GM20431 (cell line): ENCODE results near the gene SIX5.
"Not testable (repeated sequence)": the region's sequence is repeated elsewhere in the genome, so short reads cannot be mapped to it uniquely, and the experiment has no call there.

Experiments used
- in situ Hi-C: fragments of 300-500 bp; cut with MseI, MboI; formaldehyde crosslinking; loops from one replicate; pipeline ENCODE4 v1.15.0; 2020; ENCODE audit warnings: low sequenced_read_pairs; ENCODE audit not compliant: unreplicated experiment

The SIX5 gene

GRCh38 chr19:45768984-45769782 lies at the start of gene SIX5:
Gene SIX5, minus strand, starts transcription at chr19:45769252. Its CDS starts 408 bp downstream, at chr19:45768844.
- in situ Hi-C loops = no loop called here

DNA sequence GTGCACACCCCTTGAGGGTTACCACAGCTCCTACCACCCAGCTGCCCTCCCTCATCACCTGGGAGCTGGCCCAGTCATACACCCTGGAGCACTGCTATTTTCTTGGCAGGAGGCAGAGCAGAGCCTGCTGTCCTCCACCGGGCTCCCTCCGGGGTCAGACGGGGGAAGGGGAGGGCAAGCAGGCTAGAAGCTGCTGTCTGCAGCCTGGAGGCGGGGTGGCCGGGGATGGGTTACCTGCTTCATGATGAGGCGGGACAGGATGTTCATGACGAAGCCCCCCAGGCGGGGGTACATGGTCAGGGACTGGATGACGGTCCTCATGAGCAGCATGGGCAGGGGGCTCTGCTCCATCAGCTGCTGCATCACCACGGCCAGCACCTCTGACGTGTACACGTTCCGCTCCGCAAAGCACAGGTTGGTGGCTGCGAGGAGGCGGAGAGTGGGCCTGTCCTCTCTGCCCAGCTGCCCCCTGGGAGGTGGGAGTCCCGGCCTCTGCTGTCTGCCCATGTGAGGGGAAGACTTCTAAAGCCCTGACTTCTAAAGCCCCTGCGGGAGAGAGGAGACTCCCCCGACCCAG lies 48.8 kb upstream of the SIX5 start:
- in situ Hi-C loops = no loop called here

GRCh38 chr19:45817010-45817724 lies 48.1 kb upstream of the SIX5 start:
- in situ Hi-C loops = no loop called here

GRCh38 chr19:45816236-45817009 lies 47.4 kb upstream of the SIX5 start:
- in situ Hi-C loops = no loop called here

DNA sequence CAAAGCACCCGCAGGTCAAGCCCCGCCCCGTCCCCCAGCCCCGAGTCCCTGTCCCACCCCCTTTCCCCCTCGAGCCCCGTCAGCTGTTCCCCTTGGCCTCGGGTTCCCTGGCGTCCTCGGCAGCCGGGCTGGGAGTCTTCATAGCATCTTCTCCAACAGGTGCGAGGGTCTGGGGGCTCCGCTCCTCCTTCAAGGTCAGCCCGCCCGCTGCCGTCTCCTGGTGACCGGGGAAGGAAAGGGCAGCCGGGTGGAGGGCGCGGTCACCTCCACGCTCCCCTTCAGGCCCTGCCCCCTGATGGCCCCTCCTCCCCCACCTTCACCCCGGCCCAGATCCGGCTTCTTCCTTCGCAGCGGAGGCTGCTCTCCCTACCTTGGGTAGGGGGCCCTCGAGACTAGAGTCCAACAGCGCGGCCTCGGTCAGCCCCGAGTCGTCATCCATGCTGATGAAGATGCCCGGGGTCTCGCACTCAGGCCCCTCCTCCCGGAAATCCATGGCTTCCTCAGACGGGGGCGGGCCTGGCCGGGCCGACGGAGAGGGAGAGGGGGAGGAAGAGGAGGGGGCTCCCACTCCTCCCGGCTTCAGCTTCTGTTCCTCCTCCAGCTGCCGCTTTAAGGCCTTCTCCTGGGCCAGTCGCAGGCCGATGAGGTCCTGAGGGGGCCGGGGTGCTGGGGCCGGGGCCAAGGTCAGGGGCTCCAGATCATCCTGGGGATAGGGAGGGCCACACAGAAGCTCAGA lies 46.6 kb upstream of the SIX5 start:
- in situ Hi-C loops = no loop called here

GRCh38 chr19:45814851-45815480 lies 45.9 kb upstream of the SIX5 start, which contains the start of gene RSPH6A:
Gene RSPH6A, minus strand, starts transcription at chr19:45815308. Its CDS starts 132 bp downstream, at chr19:45815176.
- in situ Hi-C loops = no loop called here

DNA sequence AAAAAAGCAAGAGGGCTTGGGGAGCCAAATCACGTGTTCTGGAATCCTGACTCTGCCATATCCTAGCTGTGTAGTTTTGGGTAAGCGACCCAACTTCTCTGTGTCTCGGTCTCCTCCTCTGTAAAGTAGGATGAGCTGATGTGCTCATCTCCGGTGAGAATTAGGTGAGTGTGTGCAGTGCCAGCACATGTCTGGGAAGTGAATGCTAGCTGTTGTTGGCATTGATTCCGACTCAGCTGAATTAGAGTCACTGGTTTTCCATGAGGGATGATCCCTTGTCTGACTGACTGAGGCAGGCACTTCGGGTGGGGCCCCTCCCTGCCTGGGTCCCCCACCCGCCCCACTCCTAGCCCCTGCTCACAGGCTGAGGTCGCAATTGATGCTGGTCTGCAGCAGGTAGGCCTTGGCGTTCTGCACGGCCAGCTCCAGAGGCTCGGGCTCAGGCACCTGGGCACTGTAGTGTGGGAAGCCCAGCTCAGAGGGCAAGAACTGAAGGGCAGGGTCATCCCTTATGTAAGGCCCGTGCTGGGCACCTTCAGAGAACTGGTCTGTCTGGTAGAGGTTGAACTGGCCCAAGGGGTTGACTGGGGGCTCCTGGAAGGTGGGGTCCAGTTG lies 45.2 kb upstream of the SIX5 start:
- in situ Hi-C loops = no loop called here

DNA sequence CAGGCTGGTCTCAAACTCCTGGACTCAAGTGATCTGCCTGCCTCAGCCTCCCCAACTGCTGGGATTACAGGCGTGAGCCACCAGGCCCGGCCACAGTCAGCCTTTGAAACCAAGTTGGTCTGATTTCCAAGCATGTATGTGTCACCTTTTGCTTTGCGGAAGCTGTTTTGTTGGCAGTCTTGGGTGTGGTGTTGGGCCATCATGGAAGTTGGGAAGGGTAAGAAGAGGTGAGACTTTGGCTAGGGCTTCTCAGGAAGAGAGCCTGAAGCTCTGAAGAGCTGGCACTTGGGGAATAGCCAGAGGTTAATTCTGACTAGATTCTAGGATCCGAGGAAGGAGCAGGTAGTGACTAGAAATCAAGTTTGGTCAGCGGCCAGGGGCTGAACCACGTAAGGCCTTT lies 43.2 kb upstream of the SIX5 start:
- in situ Hi-C loops = no loop called here

GRCh38 chr19:45809643-45810159 lies 40.6 kb upstream of the SIX5 start:
- in situ Hi-C loops = no loop called here

- in situ Hi-C loops = no loop called here
Measured at GRCh38 chr19:45805719-45806118, 36.7 kb upstream of the SIX5 start.

DNA sequence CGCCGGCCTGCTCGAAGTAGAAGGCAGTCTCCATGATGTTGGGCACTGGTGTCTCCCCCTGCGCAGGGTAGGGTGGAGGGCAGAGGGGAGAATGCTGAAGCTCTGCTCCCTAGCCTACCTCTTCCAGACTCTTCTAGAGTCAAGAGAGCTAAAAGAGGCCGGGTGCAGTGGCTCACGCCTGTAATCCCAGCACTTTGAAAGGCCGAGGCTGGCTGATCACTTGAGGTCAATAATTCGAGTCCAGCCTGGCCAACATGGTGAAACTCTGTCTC lies 35.8 kb upstream of the SIX5 start:
- in situ Hi-C loops = no loop called here

GRCh38 chr19:45804140-45804958 lies 35.3 kb upstream of the SIX5 start:
- in situ Hi-C loops = no loop called here

- in situ Hi-C loops = no loop called here
Measured at GRCh38 chr19:45801603-45802175, 32.6 kb upstream of the SIX5 start.

- in situ Hi-C loops = no loop called here
Measured at GRCh38 chr19:45800070-45800553, 31.1 kb upstream of the SIX5 start.

DNA sequence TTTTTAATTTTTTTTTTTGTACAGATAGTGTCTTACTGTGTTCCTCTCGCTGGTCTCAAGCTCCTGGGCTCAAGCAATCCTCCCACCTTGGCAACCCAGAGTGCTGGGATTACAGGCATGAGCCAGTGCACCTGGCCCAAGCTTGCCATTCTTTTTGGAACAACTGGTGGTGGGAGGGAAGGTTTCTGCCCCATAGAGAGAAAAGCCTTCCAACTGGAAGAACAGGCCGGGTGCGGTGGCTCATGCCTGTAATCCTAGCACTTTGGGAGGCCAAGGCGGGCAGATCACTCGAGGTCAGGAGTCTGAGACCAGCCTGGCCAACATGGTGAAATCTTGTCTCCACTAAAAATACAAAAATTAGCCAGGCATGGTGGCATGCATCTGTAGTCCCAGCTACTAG lies 30.5 kb upstream of the SIX5 start:
- in situ Hi-C loops = not testable (repeated sequence)

GRCh38 chr19:45798995-45799517 lies 30.0 kb upstream of the SIX5 start:
- in situ Hi-C loops = no loop called here

DNA sequence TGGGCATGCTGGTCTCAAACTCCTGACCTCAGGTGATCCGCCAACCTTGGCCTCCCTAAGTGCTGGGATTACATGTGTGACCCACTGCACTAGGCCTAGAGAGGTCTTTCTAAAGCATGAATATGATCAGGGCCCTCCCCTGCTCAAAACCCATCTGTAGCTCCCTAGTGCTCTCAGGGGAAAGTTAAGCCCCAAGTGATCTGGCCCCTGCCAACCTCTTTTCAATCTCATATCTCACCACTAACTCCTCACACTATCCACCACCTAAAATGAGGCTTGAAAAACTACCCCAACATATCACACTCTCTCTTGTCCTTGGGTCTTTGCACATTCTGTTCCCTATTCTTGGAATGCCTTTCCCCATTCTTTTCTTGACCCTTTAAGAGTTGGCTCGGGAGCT lies 25.6 kb upstream of the SIX5 start:
- in situ Hi-C loops = no loop called here
